LNCaP clone FGC (cell line): ENCODE measurements around the gene EPC2.

Source experiments
- DNase-seq: peaks from one replicate; pipeline ENCODE4 v3.0.0-alpha.2; 2011; ENCODE audit warnings: low read depth
- H3K4me3 ChIP-seq: 2 replicates; pipeline ENCODE4 v1.5.1; 2011; ENCODE audit warnings: mild to moderate bottlenecking, low read depth, low read length, control low read depth
- TF ChIP-seq, protein P1 (sequence below): IDR thresholded peaks from 2 replicates; pipeline ENCODE4 v1.5.1; 2012; ENCODE audit warnings: mild to moderate bottlenecking; ENCODE audit not compliant: control insufficient read depth, insufficient read depth; ENCODE audit errors: extremely low read depth

The EPC2 gene

DNA sequence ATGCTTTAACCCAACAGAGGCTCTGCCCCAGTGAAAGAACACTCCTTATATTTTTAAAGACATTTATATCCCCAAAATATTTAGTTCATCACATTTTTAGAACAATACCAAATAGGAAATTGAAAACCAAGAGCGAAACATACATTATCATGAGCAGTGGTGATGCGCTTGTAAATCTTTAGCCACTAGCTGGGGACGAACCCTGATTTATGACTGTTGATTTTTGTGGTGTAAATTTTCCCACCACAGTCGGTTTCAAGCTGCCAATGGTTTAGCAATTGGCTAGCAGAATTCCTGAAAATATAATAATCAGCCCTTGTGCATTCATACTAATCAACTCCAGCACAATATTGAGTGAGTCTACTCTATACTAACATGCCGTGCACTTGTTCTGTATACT, 27.3 kb upstream of the EPC2 start:
- no peak overlapping the region for H3K4me3 ChIP-seq
- no peak for DNase-seq
- TF ChIP-seq, protein P1, sequence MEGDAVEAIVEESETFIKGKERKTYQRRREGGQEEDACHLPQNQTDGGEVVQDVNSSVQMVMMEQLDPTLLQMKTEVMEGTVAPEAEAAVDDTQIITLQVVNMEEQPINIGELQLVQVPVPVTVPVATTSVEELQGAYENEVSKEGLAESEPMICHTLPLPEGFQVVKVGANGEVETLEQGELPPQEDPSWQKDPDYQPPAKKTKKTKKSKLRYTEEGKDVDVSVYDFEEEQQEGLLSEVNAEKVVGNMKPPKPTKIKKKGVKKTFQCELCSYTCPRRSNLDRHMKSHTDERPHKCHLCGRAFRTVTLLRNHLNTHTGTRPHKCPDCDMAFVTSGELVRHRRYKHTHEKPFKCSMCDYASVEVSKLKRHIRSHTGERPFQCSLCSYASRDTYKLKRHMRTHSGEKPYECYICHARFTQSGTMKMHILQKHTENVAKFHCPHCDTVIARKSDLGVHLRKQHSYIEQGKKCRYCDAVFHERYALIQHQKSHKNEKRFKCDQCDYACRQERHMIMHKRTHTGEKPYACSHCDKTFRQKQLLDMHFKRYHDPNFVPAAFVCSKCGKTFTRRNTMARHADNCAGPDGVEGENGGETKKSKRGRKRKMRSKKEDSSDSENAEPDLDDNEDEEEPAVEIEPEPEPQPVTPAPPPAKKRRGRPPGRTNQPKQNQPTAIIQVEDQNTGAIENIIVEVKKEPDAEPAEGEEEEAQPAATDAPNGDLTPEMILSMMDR: no peak

- no peak overlapping the region for H3K4me3 ChIP-seq
- TF ChIP-seq, protein P1: no peak
- DNase-seq: no peak
Observed at GRCh38 chr2:148619560-148620195, 24.9 kb upstream of the EPC2 start.

GRCh38 chr2:148622366-148622765, 22.2 kb upstream of the EPC2 start:
- H3K4me3 ChIP-seq: no peak overlapping the region
- no peak for DNase-seq
- TF ChIP-seq, protein P1: no peak

GRCh38 chr2:148623086-148623485, 21.5 kb upstream of the EPC2 start:
- TF ChIP-seq, protein P1: no peak
- no peak for DNase-seq
- H3K4me3 ChIP-seq: no peak overlapping the region

DNA sequence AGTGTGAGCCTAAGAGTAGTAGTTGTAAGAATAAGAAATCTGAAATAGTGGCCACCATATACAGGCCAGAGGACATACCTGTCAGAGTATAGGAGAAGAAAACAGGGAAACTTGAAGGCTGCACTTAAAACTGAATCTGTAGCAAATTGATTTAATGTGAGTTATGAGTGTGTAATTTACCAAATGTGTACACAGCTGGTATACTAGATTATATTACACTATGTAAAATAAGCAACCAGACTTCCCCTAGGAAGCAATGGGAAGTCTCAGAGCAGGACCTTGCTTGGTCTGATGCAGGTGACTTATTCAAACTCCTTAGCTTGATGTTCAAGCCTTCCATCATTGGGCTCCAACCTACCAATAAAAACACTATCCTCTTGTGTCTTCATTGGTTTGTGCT, 17.3 kb upstream of the EPC2 start:
- DNase-seq: no peak

GRCh38 chr2:148634749-148635148, 9.8 kb upstream of the EPC2 start:
- DNase-seq: no peak
- no peak overlapping the region for H3K4me3 ChIP-seq
- TF ChIP-seq, protein P1: no peak

More for the DNA sequence above, 17.3 kb upstream of the EPC2 start:
- TF ChIP-seq, protein P1: no peak
- H3K4me3 ChIP-seq: no peak overlapping the region

GRCh38 chr2:148638543-148638942, 6.0 kb upstream of the EPC2 start:
- TF ChIP-seq, protein P1: no peak
- DNase-seq: no peak
- H3K4me3 ChIP-seq: no peak overlapping the region
